Activated CD4-positive, alpha-beta T cell treated with anti-CD3 and anti-CD28 coated beads, Interleukin-2, amount 50 U/mL, for 24 hours (primary cell): ENCODE results near the gene SLC6A18.

Experiments
- DNase-seq, 2 donors: peaks; one replicate each; pipeline ENCODE4 v3.0.0-alpha.2; 2020; ENCODE audit warnings: low read depth in 1 of 2, low spot score in 1 of 2

SLC6A18 gene

GRCh38 chr5:1203311-1203967 lies 21.7 kb upstream of the SLC6A18 start:
- DNase-seq: no peak

GRCh38 chr5:1203968-1204692 lies 21.1 kb upstream of the SLC6A18 start:
- DNase-seq: no peak

DNA sequence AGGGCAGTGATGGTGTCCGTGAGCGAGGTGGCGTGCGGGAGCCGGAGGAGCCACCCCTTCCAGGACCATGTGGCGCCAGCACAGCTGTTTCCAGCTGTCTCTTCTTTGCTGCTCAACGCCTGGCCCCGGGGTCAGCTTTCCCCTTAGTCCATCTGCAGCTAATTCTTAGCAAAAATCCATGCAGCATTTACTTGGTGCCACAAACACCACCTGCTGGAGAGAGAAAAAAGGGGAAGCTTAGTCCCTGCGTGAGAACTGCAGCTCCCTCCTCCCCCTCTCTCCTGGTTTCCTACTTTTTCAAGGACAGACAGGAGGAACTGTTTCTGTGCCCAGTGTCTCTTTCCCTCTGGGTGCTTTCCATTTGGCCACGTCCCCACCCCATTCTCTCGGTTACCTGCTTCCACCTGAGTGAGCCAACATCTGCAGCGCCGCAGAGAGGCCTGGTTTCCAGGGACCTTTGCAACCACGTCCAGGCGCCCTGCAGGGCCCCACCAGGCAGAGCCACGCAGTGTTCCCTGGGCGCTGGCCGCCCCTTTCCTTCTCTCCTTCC lies 20.4 kb upstream of the SLC6A18 start:
- no peak for DNase-seq

DNA sequence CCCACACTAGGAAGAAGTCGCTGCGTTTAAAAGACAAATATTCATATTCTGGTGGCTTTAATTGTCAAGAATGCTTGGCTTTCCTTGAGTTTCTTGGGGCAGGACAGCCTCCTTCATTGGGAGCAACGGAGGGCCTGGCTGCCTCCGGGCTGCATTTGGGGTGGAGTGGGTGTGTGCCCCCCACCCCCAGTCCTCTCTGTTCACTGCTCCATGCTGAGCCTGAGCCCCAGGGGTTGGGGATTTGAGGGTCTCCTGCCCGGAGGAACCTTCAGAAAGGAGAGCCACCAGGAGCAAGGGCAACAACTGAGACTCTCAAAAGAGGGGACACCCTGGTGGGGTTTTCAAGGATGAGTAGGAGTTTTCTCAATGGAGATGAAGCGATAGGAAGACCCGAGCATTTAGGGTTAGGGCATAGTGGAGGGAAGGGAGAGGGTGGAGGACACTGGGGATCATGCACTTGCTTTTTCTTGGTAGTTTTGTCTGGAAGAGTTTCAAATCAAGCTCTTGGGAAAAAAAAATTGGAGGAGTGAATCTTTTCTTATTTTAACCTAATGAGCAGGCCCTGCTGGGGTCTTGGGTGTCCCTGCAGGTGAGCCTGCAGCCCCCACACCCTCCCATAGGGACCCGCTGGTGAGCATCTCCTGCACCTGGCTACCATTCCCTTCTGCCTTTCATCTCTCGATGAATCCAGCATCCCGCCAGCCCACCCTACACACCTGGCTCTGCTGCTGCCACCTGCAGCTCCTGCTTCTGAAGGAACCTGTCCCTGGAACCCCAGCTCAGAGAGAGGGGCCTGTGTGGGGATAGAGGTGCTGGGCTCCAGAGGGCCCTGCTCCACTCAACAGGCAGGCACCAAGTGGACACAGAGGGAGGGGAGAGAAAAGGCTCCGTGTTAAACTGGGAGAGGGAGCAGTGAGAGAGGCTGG lies 19.7 kb upstream of the SLC6A18 start:
- DNase-seq: no peak

- DNase-seq: no peak
These were observed 18.4 kb upstream of the SLC6A18 start for GRCh38 chr5:1206521-1207412.

- no peak for DNase-seq
These were observed 17.6 kb upstream of the SLC6A18 start for GRCh38 chr5:1207555-1207954.

- DNase-seq: no peak
These were observed 16.9 kb upstream of the SLC6A18 start for GRCh38 chr5:1208221-1208742.

GRCh38 chr5:1208743-1209488 lies 16.3 kb upstream of the SLC6A18 start:
- DNase-seq: no peak

DNA sequence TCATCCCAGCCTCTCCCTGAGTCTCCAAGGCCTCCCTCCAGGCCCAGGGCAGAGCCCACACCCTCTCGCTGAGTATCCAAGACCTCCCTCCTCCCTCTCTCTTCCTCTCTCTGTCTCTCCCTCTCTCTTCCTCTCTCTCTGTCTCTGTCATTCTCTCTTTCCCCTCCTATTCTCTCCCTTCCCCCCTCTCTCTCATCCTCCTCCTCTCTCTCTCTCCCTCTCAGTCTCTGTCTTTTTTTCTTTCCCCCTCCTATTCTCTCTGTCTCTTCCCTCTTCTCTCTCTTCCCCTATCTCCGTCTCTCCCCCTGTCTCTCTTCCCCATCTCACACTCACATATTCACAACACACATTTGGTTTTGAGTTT lies 15.7 kb upstream of the SLC6A18 start:
- DNase-seq: no peak

- no peak for DNase-seq
These were observed 15.0 kb upstream of the SLC6A18 start for GRCh38 chr5:1209896-1210776.

DNA sequence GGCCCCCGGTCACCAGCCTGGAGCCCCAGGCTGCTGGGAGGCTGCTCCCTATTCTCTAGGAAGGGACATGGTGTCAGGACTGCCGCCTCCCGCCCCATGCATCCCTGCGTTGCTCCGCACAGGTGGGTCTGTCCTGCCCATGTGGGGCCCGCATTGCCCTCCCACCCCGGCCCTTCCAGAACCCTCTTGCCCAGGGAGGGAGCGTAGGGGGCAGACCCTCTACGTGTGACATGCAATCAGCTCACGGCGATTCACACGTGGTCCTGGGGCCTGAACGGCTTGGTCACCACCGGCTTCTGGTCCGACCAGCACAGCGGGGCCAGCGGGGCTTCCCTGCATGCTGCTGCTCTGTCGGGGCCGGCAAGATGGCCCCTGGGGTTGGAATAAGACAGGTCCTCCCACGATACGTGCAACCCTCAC lies 14.3 kb upstream of the SLC6A18 start:
- DNase-seq: no peak

- DNase-seq: no peak
These were observed 13.5 kb upstream of the SLC6A18 start for GRCh38 chr5:1211701-1212100.

GRCh38 chr5:1212271-1212670 lies 12.9 kb upstream of the SLC6A18 start:
- no peak for DNase-seq

DNA sequence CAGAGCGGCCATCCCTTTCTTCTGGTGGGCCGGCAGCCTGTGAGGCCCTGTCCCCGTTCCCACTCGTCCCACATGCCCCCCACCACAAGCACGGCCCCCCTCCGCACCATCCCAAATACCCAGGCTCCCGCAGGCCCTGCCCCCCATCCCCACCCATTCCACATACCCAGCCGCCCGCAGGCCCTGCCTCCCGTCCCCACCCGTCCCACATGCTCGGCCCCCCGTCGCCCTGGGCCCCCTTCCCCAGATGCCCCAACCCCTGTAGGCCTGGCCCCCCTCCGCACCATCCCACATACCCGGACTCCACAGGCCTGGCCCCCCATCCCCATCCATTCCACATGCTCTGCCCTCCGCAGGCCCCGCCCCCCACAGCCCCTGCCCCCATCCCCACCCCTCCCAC lies 12.3 kb upstream of the SLC6A18 start:
- no peak for DNase-seq

GRCh38 chr5:1213508-1214162 lies 11.5 kb upstream of the SLC6A18 start:
- DNase-seq: no peak

DNA sequence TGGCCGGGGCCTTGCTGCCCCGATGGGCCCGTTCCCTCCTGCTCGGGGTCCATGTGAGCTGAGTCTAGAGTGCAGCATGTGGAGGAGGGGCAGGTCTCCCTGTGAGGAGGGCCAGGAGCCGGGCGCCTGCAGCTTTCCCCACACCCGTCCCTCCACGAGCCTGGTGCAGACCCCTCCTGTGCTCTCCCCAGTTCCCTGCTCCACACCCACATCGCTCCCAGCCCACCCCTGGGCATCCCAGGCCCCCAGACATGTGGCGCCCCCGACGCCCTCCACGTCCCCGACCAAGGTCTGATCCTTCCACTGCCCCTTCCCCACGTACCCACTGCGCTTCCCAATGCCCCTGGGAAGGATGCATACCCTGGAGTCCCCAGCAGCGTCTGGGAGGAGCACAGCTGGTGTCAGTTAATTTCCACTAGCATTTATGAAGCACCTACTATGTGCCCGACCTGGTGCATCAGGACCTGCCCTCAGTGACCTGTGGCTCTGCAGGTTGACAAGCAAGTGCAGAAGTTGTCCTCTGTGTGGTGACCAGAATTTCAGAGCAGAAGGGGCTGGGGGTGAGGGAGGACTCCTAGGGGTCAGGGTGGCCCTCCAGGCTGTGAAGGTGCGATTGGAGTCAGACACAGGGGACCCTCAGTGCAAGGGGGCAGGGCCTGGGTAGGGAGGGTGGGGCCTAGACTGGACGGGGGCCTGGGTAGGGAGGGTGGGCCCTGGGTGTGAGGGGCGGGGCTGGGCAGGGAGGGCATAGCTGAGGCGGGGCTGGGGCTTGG lies 10.8 kb upstream of the SLC6A18 start:
- DNase-seq: no peak

DNA sequence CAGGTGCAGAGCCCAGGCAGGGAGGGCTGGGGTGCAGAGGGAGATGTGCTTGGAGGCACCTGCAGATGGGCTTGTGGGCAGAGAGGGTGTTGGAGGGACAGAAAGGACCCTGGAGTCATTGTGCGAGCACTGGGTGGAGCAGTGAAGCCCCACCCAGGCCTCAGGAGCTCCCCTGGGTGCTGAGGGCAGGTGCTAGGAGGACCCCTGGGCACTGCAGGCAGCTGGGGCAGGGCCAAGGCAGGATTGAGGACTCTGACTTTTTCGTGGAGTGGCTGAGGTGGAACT lies 10.3 kb upstream of the SLC6A18 start:
- DNase-seq: no peak
